H9 (cell line): ENCODE results near the gene KCNJ1. TPM values are rescaled to one million over a fixed set of nuclear protein-coding genes. Genes with fewer than 3 reads are reported as not detected.

ENCODE experiments used
- DNase-seq: peaks from one replicate; pipeline ENCODE4 v3.0.0-alpha.2; 2017
- H2AFZ ChIP-seq: one replicate; pipeline ENCODE4 v1.6.1; 2013; ENCODE audit warnings: mild to moderate bottlenecking, low read length, control low read depth, moderate library complexity
- H2AK5ac ChIP-seq: 2 replicates; pipeline ENCODE4 v1.6.1; 2013; ENCODE audit warnings: low read length, control low read depth, mixed read lengths; ENCODE audit not compliant: insufficient read length
- H2BK120ac ChIP-seq: one replicate; pipeline ENCODE4 v1.6.1; 2013; ENCODE audit warnings: low read depth, mild to moderate bottlenecking, low read length, control low read depth, inconsistent platforms; ENCODE audit not compliant: poor library complexity, severe bottlenecking
- H2BK12ac ChIP-seq: 2 replicates; pipeline ENCODE4 v1.6.1; 2013; ENCODE audit warnings: low read length, control low read depth, mixed read lengths, low read depth; ENCODE audit not compliant: insufficient read length
- H2BK15ac ChIP-seq: 2 replicates; pipeline ENCODE4 v1.6.1; 2013; ENCODE audit warnings: low read depth, low read length, control low read depth
- H2BK20ac ChIP-seq: one replicate; pipeline ENCODE4 v1.6.1; 2013; ENCODE audit warnings: low read depth, mild to moderate bottlenecking, low read length, control low read depth, inconsistent platforms; ENCODE audit not compliant: poor library complexity, severe bottlenecking
- H2BK5ac ChIP-seq: 2 replicates; pipeline ENCODE4 v1.6.1; 2013; ENCODE audit warnings: low read length, control low read depth, mixed read lengths; ENCODE audit not compliant: insufficient read length
- H3K14ac ChIP-seq: 2 replicates; pipeline ENCODE4 v1.6.1; 2013; ENCODE audit warnings: low read length, control low read depth; ENCODE audit not compliant: insufficient read depth
- H3K18ac ChIP-seq: 2 replicates; pipeline ENCODE4 v1.6.1; 2013; ENCODE audit warnings: low read depth, mild to moderate bottlenecking, mixed read lengths, low read length, control low read depth; ENCODE audit not compliant: insufficient read length
- H3K23ac ChIP-seq: 2 replicates; pipeline ENCODE4 v1.6.1; 2013; ENCODE audit warnings: low read length, control low read depth, mixed read lengths, low read depth; ENCODE audit not compliant: insufficient read length
- H3K23me2 ChIP-seq: 2 replicates; pipeline ENCODE4 v1.6.1; 2013; ENCODE audit warnings: low read depth, mild to moderate bottlenecking, mixed read lengths, low read length, control low read depth; ENCODE audit not compliant: insufficient read length, poor library complexity, severe bottlenecking
- H3K27ac ChIP-seq: 2 replicates; pipeline ENCODE4 v1.5.1; 2013; ENCODE audit warnings: low read length, control low read depth, mixed read lengths, low read depth; ENCODE audit not compliant: insufficient read length
- H3K27me3 ChIP-seq: 2 replicates; pipeline ENCODE4 v1.6.1; 2013; ENCODE audit warnings: low read length, control low read depth, inconsistent platforms; ENCODE audit not compliant: insufficient read depth
- H3K4ac ChIP-seq: 2 replicates; pipeline ENCODE4 v1.6.1; 2013; ENCODE audit warnings: low read depth, mild to moderate bottlenecking, control low read depth, inconsistent platforms, low read length, moderate library complexity
- H3K4me1 ChIP-seq: 2 replicates; pipeline ENCODE4 v1.6.1; 2013; ENCODE audit warnings: low read length, control low read depth, inconsistent platforms; ENCODE audit not compliant: insufficient read depth
- H3K4me2 ChIP-seq: 2 replicates; pipeline ENCODE4 v1.6.1; 2013; ENCODE audit warnings: low read length, control low read depth, mixed read lengths; ENCODE audit not compliant: insufficient read length, insufficient read depth
- H3K56ac ChIP-seq: 2 replicates; pipeline ENCODE4 v1.6.1; 2013; ENCODE audit warnings: low read depth, mild to moderate bottlenecking, mixed read lengths, low read length, control low read depth; ENCODE audit not compliant: insufficient read length
- H3K79me1 ChIP-seq: 2 replicates; pipeline ENCODE4 v1.6.1; 2013; ENCODE audit warnings: low read depth, mild to moderate bottlenecking, moderate library complexity, low read length, control low read depth, inconsistent platforms; ENCODE audit not compliant: insufficient read depth, poor library complexity, severe bottlenecking
- H3K79me2 ChIP-seq: 2 replicates; pipeline ENCODE4 v1.6.1; 2013; ENCODE audit warnings: low read length, control low read depth, inconsistent platforms; ENCODE audit not compliant: insufficient read depth
- H3K9ac ChIP-seq: 2 replicates; pipeline ENCODE4 v1.6.1; 2013; ENCODE audit warnings: low read length, control low read depth, mixed read lengths; ENCODE audit not compliant: insufficient read length; ENCODE audit errors: extremely low read depth
- H3K9me3 ChIP-seq: one replicate; pipeline ENCODE4 v1.6.1; 2013; ENCODE audit warnings: low read depth, low read length, inconsistent platforms; ENCODE audit not compliant: control insufficient read depth
- H3T11ph ChIP-seq: one replicate; pipeline ENCODE4 v1.6.1; 2013; ENCODE audit warnings: mild to moderate bottlenecking, low read length, control low read depth, inconsistent platforms
- H4K20me1 ChIP-seq: one replicate; pipeline ENCODE4 v1.6.1; 2013; ENCODE audit not compliant: control insufficient read depth, insufficient read length, insufficient read depth
- H4K5ac ChIP-seq: 2 replicates; pipeline ENCODE4 v1.6.1; 2013; ENCODE audit warnings: low read depth, mild to moderate bottlenecking, mixed read lengths, low read length, control low read depth; ENCODE audit not compliant: insufficient read length
- H4K8ac ChIP-seq: replicated peaks from 2 replicates; pipeline ENCODE4 v1.6.1; 2013; ENCODE audit warnings: low read length, control low read depth, mixed read lengths, low read depth; ENCODE audit not compliant: insufficient read length
- H4K91ac ChIP-seq: 2 replicates; pipeline ENCODE4 v1.6.1; 2013; ENCODE audit warnings: low read depth, mild to moderate bottlenecking, moderate library complexity, mixed read lengths, low read length, control low read depth; ENCODE audit not compliant: insufficient read length
- H3K27ac Mint-ChIP-seq, 3 experiments: 2 replicates in 2 of 3; 3 replicates in 1 of 3; pipeline ENCODE4 v1.8.0; 2020 to 2021; ENCODE audit warnings: mixed read lengths in 3 of 3, mild to moderate bottlenecking in 1 of 3, moderate library complexity in 1 of 3
- H3K27me3 Mint-ChIP-seq: 2 replicates; pipeline ENCODE4 v1.8.0; 2021; ENCODE audit warnings: low read depth, mild to moderate bottlenecking, moderate library complexity, mixed read lengths
- H3K36me3 Mint-ChIP-seq, 3 experiments: 2 replicates in 2 of 3; 3 replicates in 1 of 3; pipeline ENCODE4 v1.8.0; 2020 to 2021; ENCODE audit warnings: low read depth in 3 of 3, mixed read lengths in 3 of 3; ENCODE audit not compliant: insufficient read depth in 1 of 3
- H3K4me1 Mint-ChIP-seq, 2 experiments: 2 replicates each; pipeline ENCODE4 v1.8.0; 2020; ENCODE audit warnings: mixed read lengths in 2 of 2
- H3K4me3 Mint-ChIP-seq, 2 experiments: 2 replicates in 1 of 2; 3 replicates in 1 of 2; pipeline ENCODE4 v1.8.0; 2020 to 2021; ENCODE audit warnings: mild to moderate bottlenecking in 2 of 2, mixed read lengths in 2 of 2, moderate library complexity in 1 of 2
- H3K9me3 Mint-ChIP-seq, 2 experiments: 2 replicates in 1 of 2; 3 replicates in 1 of 2; pipeline ENCODE4 v1.8.0; 2020; ENCODE audit warnings: mild to moderate bottlenecking in 2 of 2, mixed read lengths in 2 of 2, moderate library complexity in 1 of 2
- WGBS: extraction: QIAGEN DNeasy Blood & Tissue Kit; methylation state at CpG from one replicate; pipeline ENCODE4 v1.1.7; 2013; ENCODE audit warnings: missing lambda C conversion rate, low lambda C conversion rate, mixed read lengths; ENCODE audit not compliant: insufficient read length; ENCODE audit errors: extremely low coverage; 5-methylcytosine and 5-hydroxymethylcytosine counted together
- total RNA-seq: library from RNA; stranded (reverse); gene quantifications from 2 replicates; pipeline ENCODE4 v1.2.1, GENCODE V29; 2021
- TF ChIP-seq, protein P1 (sequence below): fragments of 200-600 bp; sonication (generic); conservative IDR thresholded peaks from 3 replicates; pipeline ENCODE4 v1.8.0; 2021; ENCODE audit warnings: antibody characterized with exemption, mild to moderate bottlenecking

The KCNJ1 gene
- total RNA-seq, 1 experiment from 2014 or later = not detected

DNA sequence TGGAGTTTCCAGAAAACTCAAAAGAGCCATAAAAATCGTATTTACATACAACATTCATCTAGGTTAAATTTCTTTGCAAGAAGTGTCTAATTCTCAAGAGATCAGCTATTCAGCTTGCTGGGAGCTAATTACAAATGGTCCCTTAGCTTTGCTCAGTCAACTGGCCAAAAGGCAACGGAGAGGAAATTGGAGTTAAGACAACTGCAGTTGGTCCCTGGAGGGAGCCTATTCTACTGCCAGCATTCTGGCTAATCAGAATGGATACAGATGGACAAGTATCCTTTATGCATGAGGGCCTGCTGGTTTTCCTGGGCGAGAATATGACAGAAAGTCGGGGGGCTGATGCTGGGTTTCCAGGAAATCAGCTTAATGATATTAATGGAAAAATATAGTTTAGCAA is 45.5 kb downstream of the KCNJ1 start:
- no peak overlapping the region for H2BK12ac ChIP-seq
- H3K14ac ChIP-seq = no peak overlapping the region
- no peaks in the 10 kb centered on the region for H4K20me1 ChIP-seq
- no peaks in the 10 kb centered on the region for H3K9me3 ChIP-seq
- Mint-ChIP-seq H3K36me3 (peaks cover 0 to 1% (median 0%) of the 10 kb centered on the region in 3 experiments; a peak in 1 of 7 replicates), H3K4me1 (peaks cover 17 to 34% of the 10 kb centered on the region in 2 experiments), H3K27me3 (peaks cover 3% of the 10 kb centered on the region; the same call in 1 of the 2 replicates), H3K27ac (no peak overlapping the region), H3K4me3 (no peak overlapping the region), H3K9me3 (no peaks in the 10 kb centered on the region; a peak in 1 of 5 replicates)
- H2BK20ac ChIP-seq = no peak overlapping the region
- TF ChIP-seq, protein P1, sequence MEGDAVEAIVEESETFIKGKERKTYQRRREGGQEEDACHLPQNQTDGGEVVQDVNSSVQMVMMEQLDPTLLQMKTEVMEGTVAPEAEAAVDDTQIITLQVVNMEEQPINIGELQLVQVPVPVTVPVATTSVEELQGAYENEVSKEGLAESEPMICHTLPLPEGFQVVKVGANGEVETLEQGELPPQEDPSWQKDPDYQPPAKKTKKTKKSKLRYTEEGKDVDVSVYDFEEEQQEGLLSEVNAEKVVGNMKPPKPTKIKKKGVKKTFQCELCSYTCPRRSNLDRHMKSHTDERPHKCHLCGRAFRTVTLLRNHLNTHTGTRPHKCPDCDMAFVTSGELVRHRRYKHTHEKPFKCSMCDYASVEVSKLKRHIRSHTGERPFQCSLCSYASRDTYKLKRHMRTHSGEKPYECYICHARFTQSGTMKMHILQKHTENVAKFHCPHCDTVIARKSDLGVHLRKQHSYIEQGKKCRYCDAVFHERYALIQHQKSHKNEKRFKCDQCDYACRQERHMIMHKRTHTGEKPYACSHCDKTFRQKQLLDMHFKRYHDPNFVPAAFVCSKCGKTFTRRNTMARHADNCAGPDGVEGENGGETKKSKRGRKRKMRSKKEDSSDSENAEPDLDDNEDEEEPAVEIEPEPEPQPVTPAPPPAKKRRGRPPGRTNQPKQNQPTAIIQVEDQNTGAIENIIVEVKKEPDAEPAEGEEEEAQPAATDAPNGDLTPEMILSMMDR = no peak
- H4K5ac ChIP-seq = no peak overlapping the region
- H3K4me2 ChIP-seq = no peak overlapping the region
- no peak overlapping the region for H2AK5ac ChIP-seq
- H3K9ac ChIP-seq = no peak overlapping the region
- no peaks in the 10 kb centered on the region for H3K79me2 ChIP-seq
- no peak overlapping the region for H2BK15ac ChIP-seq
- H2BK120ac ChIP-seq = no peak overlapping the region
- no peak overlapping the region for H2BK5ac ChIP-seq
- no peak overlapping the region for H2AFZ ChIP-seq
- WGBS = no CpG with 5 or more reads among the region's 4 CpGs
- no peak overlapping the region for H3K56ac ChIP-seq
- no peak for DNase-seq
- no peak overlapping the region for H3K23ac ChIP-seq
- no peak overlapping the region for H3T11ph ChIP-seq
- H3K79me1 ChIP-seq = no peaks in the 10 kb centered on the region
- no peak overlapping the region for H4K91ac ChIP-seq
- 0 out of 2 replicates have a peak, but pooled peaks cover 4% of the 10 kb centered on the region for H3K4me1 ChIP-seq
- H3K4ac ChIP-seq = no peak overlapping the region
- H3K18ac ChIP-seq = no peak overlapping the region
- no peak overlapping the region for H4K8ac ChIP-seq
- H3K27me3 ChIP-seq = no peaks in the 10 kb centered on the region
- peaks cover 4% of the 10 kb centered on the region for H3K23me2 ChIP-seq
- no peak overlapping the region for H3K27ac ChIP-seq
